ENCODE measurements around the gene INF2. TPM values are rescaled to one million over a fixed set of nuclear protein-coding genes. Genes with fewer than 3 reads are reported as not detected.

Gene INF2
- total RNA-seq, result 9.7 TPM

GRCh38 chr14:104689109-104689880 lies at the start of gene INF2:
INF2 (plus strand) TSS chr14:104689618; CDS start chr14:104701366, 11,748 bp downstream.

GRCh38 chr14:104723651-104724406 lies 34.4 kb downstream of the INF2 start, which contains the start of gene ADSS1:
ADSS1 (plus strand) TSS chr14:104724229; CDS start chr14:104724271, 42 bp downstream.

GRCh38 chr14:104752735-104753527 lies 63.5 kb downstream of the INF2 start, which contains the start of gene SIVA1:
SIVA1 (plus strand) TSS chr14:104753147; CDS start chr14:104753202, 55 bp downstream.

Small RNA genes lying within 50 kb of the gene (small RNA-seq; reads per million reads assigned to genes)
- gene MIR4710, result not detected

Other genes starting within 250 kb of the INF2 start
- 0.92 TPM for gene C14orf180, start 109.9 kb upstream of the INF2 start, total RNA-seq
- gene TMEM179, start 84.8 kb upstream of the INF2 start, total RNA-seq, result 56.7 TPM
- gene ADSS1, start 34.6 kb downstream of the INF2 start, total RNA-seq, result 6.7 TPM
- gene SIVA1, start 63.5 kb downstream of the INF2 start, total RNA-seq, result 20.3 TPM
- gene AKT1, start 106.1 kb downstream of the INF2 start, total RNA-seq, result 99.0 TPM
- gene ZBTB42, start 111.5 kb downstream of the INF2 start, total RNA-seq, result 1.2 TPM
- gene CEP170B, start 175.7 kb downstream of the INF2 start, total RNA-seq, result 31.8 TPM
- gene PLD4, start 235.3 kb downstream of the INF2 start, total RNA-seq, result 9.0 TPM

Data from diencephalon (tissue), 1 donor.